Astrocyte (in vitro differentiated cells and primary cell): ENCODE data around the gene PCSK1. TPM values are rescaled to one million over a fixed set of nuclear protein-coding genes. Genes with fewer than 3 reads are reported as not detected.

Experiments used
- DNase-seq: peaks from one replicate; pipeline ENCODE4 v3.0.0-alpha.2; 2010; ENCODE audit warnings: low read depth
- FAIRE-seq: peaks from 2 replicates; lab custom pipeline; 2011; peaks lifted over from hg19 to GRCh38; lab: Jason Lieb, UNC
- H2AFZ ChIP-seq: 2 replicates; pipeline ENCODE4 v1.6.0; 2012; ENCODE audit warnings: low read depth, low read length, inconsistent platforms
- H3K27ac ChIP-seq: 2 replicates; pipeline ENCODE4 v1.5.1; 2011; ENCODE audit warnings: low read depth, low read length, inconsistent platforms
- H3K27me3 ChIP-seq: 2 replicates; pipeline ENCODE4 v1.6.0; 2011; ENCODE audit warnings: low read length, inconsistent platforms; ENCODE audit not compliant: insufficient read depth
- H3K36me3 ChIP-seq: 2 replicates; pipeline ENCODE4 v1.5.1; 2011; ENCODE audit warnings: low read length, inconsistent platforms; ENCODE audit not compliant: insufficient read depth
- H3K4me1 ChIP-seq: 2 replicates; pipeline ENCODE4 v1.5.1; 2011; ENCODE audit warnings: low read length, inconsistent platforms; ENCODE audit not compliant: insufficient read depth
- H3K4me2 ChIP-seq: 2 replicates; pipeline ENCODE4 v1.6.0; 2012; ENCODE audit warnings: low read length, inconsistent platforms
- H3K4me3 ChIP-seq: 2 replicates; pipeline ENCODE4 v1.5.1; 2011; ENCODE audit warnings: low read depth, mild to moderate bottlenecking, low read length, inconsistent platforms; ENCODE audit not compliant: insufficient read depth
- H3K79me2 ChIP-seq: 2 replicates; pipeline ENCODE4 v1.6.0; 2012; ENCODE audit warnings: mild to moderate bottlenecking, low read length, inconsistent platforms; ENCODE audit not compliant: insufficient read depth
- H3K9ac ChIP-seq: 2 replicates; pipeline ENCODE4 v1.6.0; 2012; ENCODE audit warnings: mild to moderate bottlenecking, low read length, inconsistent platforms
- H3K9me3 ChIP-seq: 2 replicates; pipeline ENCODE4 v1.5.1; 2012; ENCODE audit warnings: low read depth, mild to moderate bottlenecking, low read length, inconsistent platforms; ENCODE audit not compliant: insufficient read depth
- H4K20me1 ChIP-seq: 2 replicates; pipeline ENCODE4 v1.6.0; 2012; ENCODE audit warnings: low read length, inconsistent platforms; ENCODE audit not compliant: insufficient read depth
- H3K27ac Mint-ChIP-seq: one replicate; pipeline ENCODE4 v1.8.0; 2021; ENCODE audit warnings: mild to moderate bottlenecking, mixed read lengths; ENCODE audit not compliant: unreplicated experiment
- H3K27me3 Mint-ChIP-seq: one replicate; pipeline ENCODE4 v1.8.0; 2021; ENCODE audit warnings: low read depth, mixed read lengths; ENCODE audit not compliant: unreplicated experiment
- H3K36me3 Mint-ChIP-seq: one replicate; pipeline ENCODE4 v1.8.0; 2021; ENCODE audit warnings: low read depth, mixed read lengths; ENCODE audit not compliant: unreplicated experiment
- H3K4me1 Mint-ChIP-seq: one replicate; pipeline ENCODE4 v1.8.0; 2021; ENCODE audit warnings: low read depth, mixed read lengths; ENCODE audit not compliant: unreplicated experiment
- H3K4me3 Mint-ChIP-seq: one replicate; pipeline ENCODE4 v1.8.0; 2021; ENCODE audit warnings: mild to moderate bottlenecking, moderate library complexity, mixed read lengths; ENCODE audit not compliant: unreplicated experiment
- H3K9me3 Mint-ChIP-seq: one replicate; pipeline ENCODE4 v1.8.0; 2021; ENCODE audit warnings: mild to moderate bottlenecking, mixed read lengths; ENCODE audit not compliant: unreplicated experiment
- EZH2 ChIP-seq: IDR thresholded peaks from 2 replicates; pipeline ENCODE4 v1.6.1; 2012; ENCODE audit warnings: mild to moderate bottlenecking, low read length, inconsistent platforms; ENCODE audit not compliant: insufficient read depth
- total RNA-seq: library from RNA; stranded (reverse); gene quantifications from 2 replicates; pipeline ENCODE4 v1.2.1, GENCODE V29; 2021
- TF ChIP-seq, protein P1 (sequence below): IDR thresholded peaks from 2 replicates; pipeline ENCODE4 v1.5.1; 2011; ENCODE audit warnings: low read depth, mild to moderate bottlenecking, inconsistent platforms, low read length, moderate library complexity; ENCODE audit not compliant: insufficient read depth

PCSK1 gene
- total RNA-seq, 1 donor from 2014 or later = 0.18 TPM

DNA sequence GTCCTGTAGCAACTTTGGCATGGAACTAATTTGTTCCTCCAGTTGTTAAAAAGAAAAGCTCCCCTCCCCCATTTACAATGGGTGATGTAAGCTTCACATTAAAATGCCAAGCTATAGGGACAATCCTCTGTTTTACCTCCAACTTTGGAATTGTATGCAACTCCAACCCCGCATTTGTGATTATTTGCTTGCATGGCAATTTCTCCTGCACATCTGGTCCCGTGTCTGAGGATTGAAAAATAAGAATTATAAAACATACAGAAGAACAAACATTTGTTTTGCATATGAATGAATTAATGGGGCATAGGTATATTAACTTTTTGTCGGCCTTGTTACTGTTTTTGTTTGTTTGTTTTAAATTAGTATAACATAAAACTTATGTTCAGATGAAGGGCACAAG, 17.2 kb downstream of the PCSK1 start:
- H3K9me3 Mint-ChIP-seq = no peaks in the 10 kb centered on the region
- H3K27ac Mint-ChIP-seq = no peak overlapping the region
- no peaks in the 10 kb centered on the region for H3K4me1 Mint-ChIP-seq
- H3K36me3 ChIP-seq = no peaks in the 10 kb centered on the region
- H3K9me3 ChIP-seq = no peaks in the 10 kb centered on the region
- H3K4me3 ChIP-seq = no peak overlapping the region
- H2AFZ ChIP-seq = no peak overlapping the region
- peaks cover 16% of the 10 kb centered on the region for H3K27me3 Mint-ChIP-seq
- no peaks in the 10 kb centered on the region for H3K4me1 ChIP-seq
- FAIRE-seq (no peak), DNase-seq (no peak)
- H3K27me3 ChIP-seq = no peaks in the 10 kb centered on the region
- TF ChIP-seq, protein P1, sequence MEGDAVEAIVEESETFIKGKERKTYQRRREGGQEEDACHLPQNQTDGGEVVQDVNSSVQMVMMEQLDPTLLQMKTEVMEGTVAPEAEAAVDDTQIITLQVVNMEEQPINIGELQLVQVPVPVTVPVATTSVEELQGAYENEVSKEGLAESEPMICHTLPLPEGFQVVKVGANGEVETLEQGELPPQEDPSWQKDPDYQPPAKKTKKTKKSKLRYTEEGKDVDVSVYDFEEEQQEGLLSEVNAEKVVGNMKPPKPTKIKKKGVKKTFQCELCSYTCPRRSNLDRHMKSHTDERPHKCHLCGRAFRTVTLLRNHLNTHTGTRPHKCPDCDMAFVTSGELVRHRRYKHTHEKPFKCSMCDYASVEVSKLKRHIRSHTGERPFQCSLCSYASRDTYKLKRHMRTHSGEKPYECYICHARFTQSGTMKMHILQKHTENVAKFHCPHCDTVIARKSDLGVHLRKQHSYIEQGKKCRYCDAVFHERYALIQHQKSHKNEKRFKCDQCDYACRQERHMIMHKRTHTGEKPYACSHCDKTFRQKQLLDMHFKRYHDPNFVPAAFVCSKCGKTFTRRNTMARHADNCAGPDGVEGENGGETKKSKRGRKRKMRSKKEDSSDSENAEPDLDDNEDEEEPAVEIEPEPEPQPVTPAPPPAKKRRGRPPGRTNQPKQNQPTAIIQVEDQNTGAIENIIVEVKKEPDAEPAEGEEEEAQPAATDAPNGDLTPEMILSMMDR = no peak
- TF ChIP-seq EZH2 = no peak
- H3K36me3 Mint-ChIP-seq = no peaks in the 10 kb centered on the region
- no peaks in the 10 kb centered on the region for H4K20me1 ChIP-seq
- H3K9ac ChIP-seq = no peak overlapping the region
- H3K4me3 Mint-ChIP-seq = no peak overlapping the region
- H3K4me2 ChIP-seq = no peak overlapping the region
- H3K27ac ChIP-seq = no peak overlapping the region
- H3K79me2 ChIP-seq = no peaks in the 10 kb centered on the region

DNA sequence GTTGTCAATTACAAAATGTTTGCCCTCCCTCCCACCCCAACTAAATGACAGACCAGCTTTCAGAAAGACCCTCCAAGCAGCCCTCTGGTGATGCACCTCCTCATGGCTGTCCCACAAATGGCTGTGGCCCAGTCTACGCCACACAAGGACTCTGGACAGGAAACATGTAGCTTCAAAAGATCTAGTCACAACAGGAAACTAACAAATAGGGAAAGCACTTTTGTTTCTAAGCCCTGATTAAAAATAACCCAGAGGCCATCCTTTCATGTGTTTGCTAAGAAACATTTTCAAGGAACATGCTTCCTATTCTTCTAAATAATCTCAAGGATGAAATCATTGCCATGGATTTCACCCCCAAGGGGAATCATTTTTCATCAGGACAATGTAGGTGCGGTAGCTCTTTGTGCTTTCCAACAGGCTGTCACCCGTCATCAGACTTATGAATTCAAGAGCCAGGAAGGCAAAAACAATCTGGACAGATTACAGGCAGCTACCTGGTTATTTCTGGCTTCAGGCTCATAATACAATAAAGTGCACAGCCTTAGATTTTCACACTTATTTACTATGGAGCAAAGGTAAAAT, 20.1 kb downstream of the PCSK1 start:
- Histone ChIP-seq H3K9me3 (no peaks in the 10 kb centered on the region), H3K79me2 (no peaks in the 10 kb centered on the region), H3K4me3 (no peak overlapping the region), H3K27me3 (no peaks in the 10 kb centered on the region), H2AFZ (no peak overlapping the region), H3K36me3 (no peaks in the 10 kb centered on the region), H3K27ac (no peak overlapping the region), H4K20me1 (no peaks in the 10 kb centered on the region), H3K9ac (no peak overlapping the region), H3K4me1 (peaks cover 13% of the 10 kb centered on the region), H3K4me2 (no peak overlapping the region)
- no peak overlapping the region for H3K27ac Mint-ChIP-seq
- H3K4me1 Mint-ChIP-seq = peaks cover 2% of the 10 kb centered on the region
- no peaks in the 10 kb centered on the region for H3K36me3 Mint-ChIP-seq
- DNase-seq = peak; percentile 26
- peaks cover 21% of the 10 kb centered on the region for H3K27me3 Mint-ChIP-seq
- H3K4me3 Mint-ChIP-seq = no peak overlapping the region
- no peaks in the 10 kb centered on the region for H3K9me3 Mint-ChIP-seq
- TF ChIP-seq EZH2 = no peak
- TF ChIP-seq, protein P1 = no peak
- FAIRE-seq = no peak

DNA sequence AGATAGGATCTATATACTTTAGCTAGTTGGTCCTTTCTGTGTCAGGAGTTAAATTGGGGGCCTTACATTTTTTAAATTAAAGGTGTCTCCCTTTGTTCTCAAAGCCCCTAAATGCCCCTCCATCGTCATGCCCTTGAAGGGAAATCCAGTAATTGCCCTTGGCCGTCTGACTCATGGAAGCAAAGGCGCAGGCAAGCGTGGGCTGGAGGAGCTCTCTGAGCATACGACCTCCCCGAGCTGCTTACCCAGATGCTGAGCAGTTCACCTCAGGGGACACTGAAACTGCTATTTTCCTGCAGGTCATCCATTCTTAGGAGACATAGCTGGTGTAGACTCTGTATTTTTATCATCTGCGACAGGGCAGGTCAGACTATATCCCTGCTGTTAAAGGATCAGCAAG, 23.0 kb downstream of the PCSK1 start:
- no peak overlapping the region for H2AFZ ChIP-seq
- Mint-ChIP-seq H3K27ac (no peak overlapping the region), H3K27me3 (peaks cover 18% of the 10 kb centered on the region), H3K9me3 (no peaks in the 10 kb centered on the region), H3K4me1 (peaks cover 2% of the 10 kb centered on the region), H3K4me3 (no peak overlapping the region), H3K36me3 (no peaks in the 10 kb centered on the region)
- TF ChIP-seq, protein P1 = no peak
- TF ChIP-seq EZH2 = no peak
- H3K36me3 ChIP-seq = no peaks in the 10 kb centered on the region
- H3K4me1 ChIP-seq = peaks cover 18% of the 10 kb centered on the region
- H3K4me3 ChIP-seq = no peak overlapping the region
- H3K9ac ChIP-seq = no peak overlapping the region
- H3K27me3 ChIP-seq = no peaks in the 10 kb centered on the region
- H4K20me1 ChIP-seq = no peaks in the 10 kb centered on the region
- no peak overlapping the region for H3K4me2 ChIP-seq
- DNase-seq = peak; percentile 48
- H3K9me3 ChIP-seq = no peaks in the 10 kb centered on the region
- no peaks in the 10 kb centered on the region for H3K79me2 ChIP-seq
- H3K27ac ChIP-seq = no peak overlapping the region
- peak; percentile 32 for FAIRE-seq
